ENCODE results near the gene MEGF6.

The MEGF6 gene

GRCh38 chr1:3456449-3456963 lies 154.8 kb downstream of the MEGF6 start:
- no peak for DNase-seq

GRCh38 chr1:3455670-3456448 lies 155.4 kb downstream of the MEGF6 start:
- no peak for DNase-seq

- DNase-seq = no peak
These were observed 156.3 kb downstream of the MEGF6 start for GRCh38 chr1:3454811-3455618.

- DNase-seq = peak in 3 of 5 experiments; percentile 10 to 26 (median 10)
These were observed 157.2 kb downstream of the MEGF6 start, which contains the start of gene ARHGEF16 for GRCh38 chr1:3453891-3454810. TSS of gene ARHGEF16 (plus strand) at chr1:3454665. CDS start at chr1:3463085, 8,420 bp downstream.

GRCh38 chr1:3453203-3453761 lies 158.0 kb downstream of the MEGF6 start:
- DNase-seq = peak; percentile 39 to 63 (median 47)

GRCh38 chr1:3452866-3453175 lies 158.5 kb downstream of the MEGF6 start:
- DNase-seq = no peak

GRCh38 chr1:3451994-3452865 lies 159.1 kb downstream of the MEGF6 start:
- no peak for DNase-seq

- no peak for DNase-seq
These were observed 160.3 kb downstream of the MEGF6 start for GRCh38 chr1:3450983-3451382.

- DNase-seq = no peak
These were observed 161.0 kb downstream of the MEGF6 start for GRCh38 chr1:3450202-3450863.

- no peak for DNase-seq
These were observed 166.6 kb downstream of the MEGF6 start for GRCh38 chr1:3444736-3445135.

- DNase-seq = no peak
These were observed 167.0 kb downstream of the MEGF6 start for GRCh38 chr1:3444298-3444697.

GRCh38 chr1:3443807-3444206 lies 167.5 kb downstream of the MEGF6 start:
- no peak for DNase-seq

- no peak for DNase-seq
These were observed 168.4 kb downstream of the MEGF6 start for GRCh38 chr1:3442901-3443300.

GRCh38 chr1:3442331-3442730 lies 169.0 kb downstream of the MEGF6 start:
- DNase-seq = no peak

- DNase-seq = no peak
These were observed 169.4 kb downstream of the MEGF6 start for GRCh38 chr1:3441880-3442279.

GRCh38 chr1:3441410-3441847 lies 169.9 kb downstream of the MEGF6 start:
- no peak for DNase-seq

- DNase-seq = no peak
These were observed 170.4 kb downstream of the MEGF6 start for GRCh38 chr1:3440711-3441409.

- no peak for DNase-seq
These were observed 171.0 kb downstream of the MEGF6 start for GRCh38 chr1:3440300-3440681.

Measured in T-helper 2 cell (primary cell).